ENCODE measurements around the gene LYVE1. TPM values are rescaled to one million over a fixed set of nuclear protein-coding genes. Genes with fewer than 3 reads are reported as not detected.

Gene LYVE1
- total RNA-seq, 1 experiment from 2014 or later = 0.31 TPM

- POLR2A ChIA-PET = no interaction called here
- DNase-seq (ENCODE audit: low read depth, low spot score) (no peak), ATAC-seq (no peak)
- intact Hi-C loops (cut with micrococcal nuclease; ENCODE audit: unreplicated experiment) = loop anchor here (2.0 kb wide), 1 partner anchor 221 kb away; no protein-coding TSS in a partner anchor
- Histone ChIP-seq H3K27me3 (ENCODE audit: control insufficient read depth, insufficient read depth, low read length) (no peaks in the 10 kb centered on the region), H3K4me3 (ENCODE audit: low read depth in 2 of 2, low read length in 2 of 2) (no peak overlapping the region), H3K4me1 (ENCODE audit: control insufficient read depth, insufficient read depth, low read length) (no peaks in the 10 kb centered on the region), H3K27ac (ENCODE audit: low read length) (no peak overlapping the region), H3K36me3 (ENCODE audit: control insufficient read depth, insufficient read depth, low read length) (no peaks in the 10 kb centered on the region), H3K9me3 (ENCODE audit: control insufficient read depth, insufficient read depth, low read depth, low read length) (no peaks in the 10 kb centered on the region)
- no TSS peak for BruUV-seq (replicated peaks)
- TF ChIP-seq POLR2AphosphoS5 (IDR thresholded peaks at IDR 0.05; ENCODE audit: low read depth, low read length) (no peak), SIN3A (IDR thresholded peaks at IDR 0.05; ENCODE audit: borderline replicate concordance, insufficient read depth, low read depth, low read length) (no peak), CTCF (IDR thresholded peaks at IDR 0.05) (peak; percentile 50; the same call in 1 of the 2 replicates)
- in situ Hi-C loops (cut with HindIII; ENCODE audit: low pct_unique_long_range_greater_than_20kb, low sequenced_read_pairs) = no loop called here
- CTCF ChIA-PET = no interaction called here
Observed at GRCh38 chr11:10514202-10514601, 54.3 kb downstream of the LYVE1 start.

- Histone ChIP-seq H3K4me1 (ENCODE audit: control insufficient read depth, insufficient read depth, low read length) (no peaks in the 10 kb centered on the region), H3K36me3 (ENCODE audit: control insufficient read depth, insufficient read depth, low read length) (no peaks in the 10 kb centered on the region), H3K27me3 (ENCODE audit: control insufficient read depth, insufficient read depth, low read length) (no peaks in the 10 kb centered on the region), H3K9me3 (ENCODE audit: control insufficient read depth, insufficient read depth, low read depth, low read length) (no peaks in the 10 kb centered on the region), H3K27ac (ENCODE audit: low read length) (no peak overlapping the region), H3K4me3 (ENCODE audit: low read depth in 2 of 2, low read length in 2 of 2) (no peak overlapping the region)
- intact Hi-C loops (cut with micrococcal nuclease; ENCODE audit: unreplicated experiment) (no loop called here), in situ Hi-C loops (cut with HindIII; ENCODE audit: low pct_unique_long_range_greater_than_20kb, low sequenced_read_pairs) (no loop called here)
- ATAC-seq (no peak), DNase-seq (ENCODE audit: low read depth, low spot score) (no peak)
- CTCF ChIA-PET = no interaction called here
- TF ChIP-seq SIN3A (IDR thresholded peaks at IDR 0.05; ENCODE audit: borderline replicate concordance, insufficient read depth, low read depth, low read length) (no peak), TCF7L2 (IDR thresholded peaks at IDR 0.05; ENCODE audit: low read depth, low read length) (no peak), CTCF (IDR thresholded peaks at IDR 0.05) (no peak), REST (IDR thresholded peaks at IDR 0.05; ENCODE audit: insufficient read depth in 1 of 2, low read depth in 2 of 2, low read length in 1 of 2) (no peak), POLR2AphosphoS5 (IDR thresholded peaks at IDR 0.05; ENCODE audit: low read depth, low read length) (no peak)
- POLR2A ChIA-PET = no interaction called here
- no TSS peak for BruUV-seq (replicated peaks)
Observed at GRCh38 chr11:10511181-10511621, 57.3 kb downstream of the LYVE1 start.

Other genes with a start within 250 kb of the LYVE1 start
- gene AMPD3, start 113.4 kb downstream of the LYVE1 start, total RNA-seq (2021; ENCODE audit: unreplicated experiment) = 12.5 TPM
- 35.8 TPM for gene RNF141, start 27.5 kb downstream of the LYVE1 start, total RNA-seq (2021; ENCODE audit: unreplicated experiment)
- 0.21 TPM for gene IRAG1, start 125.1 kb upstream of the LYVE1 start, total RNA-seq (2021; ENCODE audit: unreplicated experiment)
- 60.1 TPM for gene CTR9, start 182.6 kb upstream of the LYVE1 start, total RNA-seq (2021; ENCODE audit: unreplicated experiment)
- gene EIF4G2, start 240.3 kb upstream of the LYVE1 start, total RNA-seq (2021; ENCODE audit: unreplicated experiment) = 2,422 TPM